BLaER1 treated with 17β-estradiol and CSF1 and Interleukin-3, amounts not matched to agents 10 nM and 100 nM (cell line): ENCODE data around the gene PLAGL2.
"Not testable (repeated sequence)": the region's sequence is repeated elsewhere in the genome, so short reads cannot be mapped to it uniquely, and the experiment has no call there.

Experiments
- H3K27ac ChIP-seq, 11 experiments: shearing (Covaris generic); formaldehyde crosslinking; 2 replicates each; pipeline ENCODE4 v1.8.1; 2022
- H3K27me3 ChIP-seq, 11 experiments: shearing (Covaris generic); formaldehyde crosslinking; 2 replicates each; pipeline ENCODE4 v1.8.1; 2022
- H3K36me3 ChIP-seq, 11 experiments: shearing (Covaris generic); formaldehyde crosslinking; 2 replicates each; pipeline ENCODE4 v1.8.1; 2022
- H3K4me1 ChIP-seq, 10 experiments: shearing (Covaris generic); formaldehyde crosslinking; 2 replicates each; pipeline ENCODE4 v1.8.1; 2022
- H3K4me2 ChIP-seq, 11 experiments: shearing (Covaris generic); formaldehyde crosslinking; 2 replicates each; pipeline ENCODE4 v1.8.1; 2022
- H3K4me3 ChIP-seq, 10 experiments: shearing (Covaris generic); formaldehyde crosslinking; 2 replicates each; pipeline ENCODE4 v1.8.1; 2022
- H3K9ac ChIP-seq, 11 experiments: shearing (Covaris generic); formaldehyde crosslinking; 2 replicates each; pipeline ENCODE4 v1.8.1; 2022
- H3K9me3 ChIP-seq, 11 experiments: shearing (Covaris generic); formaldehyde crosslinking; replicated peaks in 1 of 11; 2 replicates each; pipeline ENCODE4 v1.8.1; 2022
- H4K20me1 ChIP-seq, 11 experiments: shearing (Covaris generic); formaldehyde crosslinking; 2 replicates each; pipeline ENCODE4 v1.8.1; 2022
- Cebpa-rat ChIP-seq, 11 experiments: shearing (Covaris generic); IDR thresholded peaks; 2 replicates each; pipeline ENCODE4 v1.8.1; 2022

The PLAGL2 gene

GRCh38 chr20:32184961-32185603, 22.5 kb downstream of the PLAGL2 start:
- H4K20me1 ChIP-seq, result peaks cover 0 to 12% (median under 1%) of the 10 kb centered on the region in 11 experiments; a peak in 10 of 22 replicates
- H3K36me3 ChIP-seq, result peaks cover 0 to 4% (median 0%) of the 10 kb centered on the region in 11 experiments; a peak in 1 of 22 replicates
- peaks cover 17 to 64% (median 23%) of the 10 kb centered on the region in 10 experiments for H3K4me1 ChIP-seq
- peaks cover 0 to 8% (median 0%) of the 10 kb centered on the region in 11 experiments; a peak in 1 of 22 replicates for H3K9me3 ChIP-seq
- H3K27me3 ChIP-seq, result peaks cover 4 to 14% (median 11%) of the 10 kb centered on the region in 11 experiments
- no peak overlapping the region for H3K4me3 ChIP-seq
- 0 out of 22 replicates have a peak overlapping the region, but pooled peaks of 1 of the 11 experiments have one; percentile 47 for H3K4me2 ChIP-seq
- H3K9ac ChIP-seq, result no peak overlapping the region
- no peak overlapping the region for H3K27ac ChIP-seq
- TF ChIP-seq Cebpa-rat (IDR thresholded peaks at IDR 0.05), result no peak

- Histone ChIP-seq H3K4me1 (peaks cover 10 to 54% (median 17%) of the 10 kb centered on the region in 10 experiments; a peak in 19 of 20 replicates), H3K9me3 (no peaks in the 10 kb centered on the region), H3K4me3 (no peak overlapping the region), H3K9ac (no peak overlapping the region), H3K4me2 (peak overlapping the region in 8 of 11 experiments; percentile 8 to 68 (median 47); a peak in 12 of 22 replicates), H3K27me3 (peaks cover 0 to 4% (median 2%) of the 10 kb centered on the region in 11 experiments; a peak in 11 of 22 replicates), H4K20me1 (peaks cover 0 to 4% (median 0%) of the 10 kb centered on the region in 11 experiments; a peak in 2 of 22 replicates), H3K36me3 (peaks cover 0 to 2% (median 0%) of the 10 kb centered on the region in 11 experiments; a peak in 1 of 22 replicates), H3K27ac (no peak overlapping the region)
- no peak for TF ChIP-seq Cebpa-rat (IDR thresholded peaks at IDR 0.05)
These were observed 23.5 kb downstream of the PLAGL2 start for GRCh38 chr20:32183947-32184635.

DNA sequence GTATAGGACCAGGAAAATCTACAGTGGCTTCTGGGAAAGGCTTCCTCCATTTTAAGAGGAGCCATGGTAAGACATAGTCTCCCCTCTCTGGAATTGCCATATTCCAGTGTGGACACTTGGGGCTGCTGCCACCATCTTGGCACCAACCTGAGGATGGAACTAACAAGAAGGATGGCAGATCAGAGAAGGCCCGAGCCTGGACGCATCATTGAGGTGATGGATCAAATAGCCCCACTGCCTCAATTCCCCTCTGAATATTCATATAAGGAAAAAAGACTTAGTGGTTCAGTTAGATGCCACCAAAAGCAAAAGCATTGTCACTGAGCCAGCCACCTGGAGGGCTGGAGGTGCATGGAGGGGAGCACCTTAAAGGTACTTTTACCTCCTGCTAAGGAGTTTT, 25.9 kb downstream of the PLAGL2 start:
- TF ChIP-seq Cebpa-rat (IDR thresholded peaks at IDR 0.05), result no peak
- Histone ChIP-seq H3K36me3 (no peaks in the 10 kb centered on the region), H3K9ac (no peak overlapping the region), H3K9me3 (0 out of 22 replicates have a peak, but pooled peaks cover 0 to 3% (median 0%) of the 10 kb centered on the region in 11 experiments), H4K20me1 (no peaks in the 10 kb centered on the region), H3K27me3 (no peaks in the 10 kb centered on the region), H3K27ac (no peak overlapping the region), H3K4me2 (peak overlapping the region in 3 of 11 experiments; percentile 58 to 80 (median 61); a peak in 6 of 22 replicates), H3K4me3 (no peak overlapping the region), H3K4me1 (peaks cover 6 to 31% (median 11%) of the 10 kb centered on the region in 10 experiments; a peak in 18 of 20 replicates)

DNA sequence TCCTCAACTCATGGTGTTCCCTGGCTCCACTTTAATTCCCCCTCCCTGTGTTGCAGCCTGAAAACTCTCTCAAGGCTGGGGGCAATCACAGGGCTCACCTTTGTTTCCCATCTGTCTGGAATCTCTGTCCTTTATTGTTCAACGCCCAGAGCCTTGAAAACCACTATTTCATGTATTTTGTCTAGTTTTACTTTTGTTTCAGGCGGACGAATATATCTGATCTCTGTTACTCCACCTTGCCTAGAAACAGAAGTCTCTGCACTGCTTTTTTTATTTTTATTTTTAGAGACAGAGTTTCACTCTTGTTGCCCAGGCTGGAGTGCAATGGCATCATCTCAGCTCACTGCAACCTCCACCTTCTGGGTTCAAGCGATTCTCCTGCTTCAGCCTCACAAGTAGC, 27.6 kb downstream of the PLAGL2 start:
- no peak overlapping the region for H3K4me2 ChIP-seq
- H3K4me3 ChIP-seq, result no peak overlapping the region
- no peaks in the 10 kb centered on the region for H3K27me3 ChIP-seq
- H3K9ac ChIP-seq, result no peak overlapping the region
- no peak overlapping the region for H3K27ac ChIP-seq
- no peaks in the 10 kb centered on the region for H4K20me1 ChIP-seq
- H3K9me3 ChIP-seq, result peaks cover 0 to 3% (median 0%) of the 10 kb centered on the region in 11 experiments; a peak in 2 of 22 replicates
- peaks cover 6 to 21% (median 11%) of the 10 kb centered on the region in 10 experiments; a peak in 18 of 20 replicates for H3K4me1 ChIP-seq
- no peak for TF ChIP-seq Cebpa-rat (IDR thresholded peaks at IDR 0.05)
- H3K36me3 ChIP-seq, result no peaks in the 10 kb centered on the region

DNA sequence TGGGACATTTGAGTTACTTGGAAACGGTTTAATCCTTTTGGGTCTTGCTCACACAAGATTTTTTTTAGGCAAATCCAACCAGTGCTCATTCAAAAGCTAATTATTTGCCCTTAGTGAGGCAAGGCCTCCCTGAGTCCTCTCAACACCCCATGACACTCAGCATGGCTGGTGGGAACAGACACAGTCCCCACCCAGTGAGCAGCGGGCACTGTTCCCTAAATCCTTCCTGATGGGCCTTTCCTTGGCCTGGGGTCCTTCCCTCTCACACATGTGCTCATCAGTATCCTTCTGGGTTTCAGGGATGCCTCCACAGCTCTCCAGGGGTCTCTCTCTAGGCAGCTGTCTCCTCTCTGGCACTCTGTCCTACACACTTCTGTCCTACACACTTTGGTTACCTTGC, 28.0 kb downstream of the PLAGL2 start:
- H3K4me2 ChIP-seq, result no peak overlapping the region
- no peak overlapping the region for H3K27ac ChIP-seq
- no peak overlapping the region for H3K9ac ChIP-seq
- no peaks in the 10 kb centered on the region for H4K20me1 ChIP-seq
- peaks cover 6 to 21% (median 8%) of the 10 kb centered on the region in 10 experiments; a peak in 18 of 20 replicates for H3K4me1 ChIP-seq
- H3K36me3 ChIP-seq, result no peaks in the 10 kb centered on the region
- H3K9me3 ChIP-seq, result peaks cover 0 to 3% (median 0%) of the 10 kb centered on the region in 11 experiments; a peak in 2 of 22 replicates
- H3K4me3 ChIP-seq, result no peak overlapping the region
- H3K27me3 ChIP-seq, result no peaks in the 10 kb centered on the region
- no peak for TF ChIP-seq Cebpa-rat (IDR thresholded peaks at IDR 0.05)

- not testable (repeated sequence) for H4K20me1 ChIP-seq, H3K36me3 ChIP-seq, H3K27me3 ChIP-seq, H3K9ac ChIP-seq, H3K4me2 ChIP-seq, H3K4me3 ChIP-seq, H3K9me3 ChIP-seq, H3K27ac ChIP-seq
- peaks cover 0 to 17% (median 0%) of the 10 kb centered on the region in 10 experiments; a peak in 6 of 20 replicates for H3K4me1 ChIP-seq
These were observed 29.8 kb downstream of the PLAGL2 start for GRCh38 chr20:32177696-32178095.

GRCh38 chr20:32168184-32168910, 39.2 kb downstream of the PLAGL2 start:
- no peaks in the 10 kb centered on the region for H3K27me3 ChIP-seq
- H3K9ac ChIP-seq, result no peak overlapping the region
- peaks cover 0 to 42% (median 3%) of the 10 kb centered on the region in 10 experiments; a peak in 9 of 20 replicates for H3K4me1 ChIP-seq
- peaks cover 0 to 7% (median 0%) of the 10 kb centered on the region in 11 experiments; a peak in 5 of 22 replicates for H4K20me1 ChIP-seq
- no peak for TF ChIP-seq Cebpa-rat (IDR thresholded peaks at IDR 0.05)
- H3K4me2 ChIP-seq, result peak overlapping the region in 3 of 11 experiments; percentile 11 to 58 (median 13); a peak in 3 of 22 replicates
- peaks cover 37 to 51% (median 43%) of the 10 kb centered on the region in 11 experiments for H3K36me3 ChIP-seq
- H3K27ac ChIP-seq, result no peak overlapping the region
- no peaks in the 10 kb centered on the region for H3K9me3 ChIP-seq
- H3K4me3 ChIP-seq, result no peak overlapping the region

DNA sequence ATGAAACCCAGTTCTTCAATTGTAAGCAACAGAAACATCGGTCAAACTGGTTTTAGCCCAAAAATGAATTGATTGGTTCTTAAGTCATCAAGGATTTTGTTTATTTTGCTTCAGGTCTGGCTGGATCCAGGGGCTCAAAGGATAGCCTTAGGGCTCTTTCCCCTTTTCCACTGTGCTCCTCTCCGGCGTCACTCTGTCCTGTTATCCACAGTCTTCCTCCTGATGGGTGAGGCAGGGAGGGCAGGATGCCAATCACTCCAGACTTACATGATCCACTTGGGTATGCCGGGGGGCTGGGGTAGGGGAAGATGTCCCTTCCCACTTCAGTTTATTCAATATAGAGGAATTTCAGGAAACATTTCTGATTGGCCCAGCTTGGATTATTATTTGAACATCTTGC, 40.0 kb downstream of the PLAGL2 start:
- Histone ChIP-seq H3K4me3 (no peak overlapping the region), H3K27me3 (no peaks in the 10 kb centered on the region), H3K36me3 (peaks cover 45 to 59% (median 50%) of the 10 kb centered on the region in 11 experiments), H3K27ac (no peak overlapping the region), H3K9me3 (no peaks in the 10 kb centered on the region), H3K4me2 (peak overlapping the region in 1 of 11 experiments; percentile 13; a peak in 1 of 22 replicates), H4K20me1 (peaks cover 0 to 7% (median 0%) of the 10 kb centered on the region in 11 experiments; a peak in 5 of 22 replicates), H3K9ac (no peak overlapping the region), H3K4me1 (peaks cover 0 to 48% (median 3%) of the 10 kb centered on the region in 10 experiments; a peak in 9 of 20 replicates)
- no peak for TF ChIP-seq Cebpa-rat (IDR thresholded peaks at IDR 0.05)
